HCT116 (cell line): ENCODE measurements around the gene ART5. TPM values are rescaled to one million over a fixed set of nuclear protein-coding genes. Genes with fewer than 3 reads are reported as not detected.
A peak's percentile ranks its signal among the peaks of the same experiment; 100 is the strongest.

ENCODE experiments used
- ATAC-seq: fragments of 200-7000 bp; cut with Tn5 transposase; 2 replicates; pipeline ENCODE4 v1.9.1; 2020; ENCODE audit warnings: mild to moderate bottlenecking, moderate library complexity
- BruUV-seq: library from RNA; stranded (reverse); fragments of 400-500 nt; replicated peaks from 2 replicates; lab custom pipeline; 2021; lab: Mats Ljungman, UMichigan
- CTCF ChIA-PET: fragments of 300-600 bp; sonication (Branson Sonifier 250); formaldehyde crosslinking; loops from one replicate; lab custom pipeline; 2021; ENCODE audit warnings: antibody characterized with exemption; lab: Charles Lee
- POLR2A ChIA-PET: fragments of 300-600, 350-600 bp; sonication (Branson Sonifier 250); formaldehyde crosslinking; loops from one replicate; lab custom pipeline; 2021; ENCODE audit warnings: antibody characterized with exemption; lab: Charles Lee
- RAD21 ChIA-PET, 2 experiments: fragments of 300-600 bp; sonication (Branson Sonifier 250); formaldehyde crosslinking; loops; one replicate each; lab custom pipeline; 2023; ENCODE audit warnings: low total read pairs in 2 of 2; ENCODE audit not compliant: uncharacterized antibody in 2 of 2, unreplicated experiment in 2 of 2, low non-redundant PET in 1 of 2; lab: Charles Lee
- DNase-seq: peaks from one replicate; pipeline ENCODE4 v3.0.0-alpha.2; 2010; ENCODE audit warnings: low read depth, low spot score
- H2AFZ ChIP-seq: fragments of 200-600 bp; shearing (Covaris generic), sonication (generic); 2 replicates; pipeline ENCODE4 v1.6.1; 2017; ENCODE audit warnings: low read depth, mixed run types, mixed read lengths, antibody characterized with exemption, low read length; ENCODE audit not compliant: poor library complexity, severe bottlenecking
- H3K27ac ChIP-seq: 2 replicates; pipeline ENCODE4 v1.5.1; 2012; ENCODE audit warnings: low read depth, low read length
- H3K27me3 ChIP-seq: fragments of 200-600 bp; sonication (generic); 2 replicates; pipeline ENCODE4 v1.6.1; 2016; ENCODE audit warnings: mixed run types, low read length, mixed read lengths; ENCODE audit not compliant: insufficient read depth
- H3K36me3 ChIP-seq, 2 experiments: fragments of 200-500 bp in 1 of 2; fragments of 200-600 bp in 1 of 2; sonication (Bioruptor generic) in 1 of 2; sonication (generic) in 1 of 2; 2 replicates each; pipeline versions ENCODE4 v1.5.1 to v1.6.1; 2014 to 2016; ENCODE audit warnings: low read length in 2 of 2, inconsistent platforms in 1 of 2, mixed read lengths in 1 of 2, mixed run types in 1 of 2; ENCODE audit not compliant: insufficient read depth in 2 of 2, control insufficient read depth in 1 of 2
- H3K4me1 ChIP-seq, 2 experiments: fragments of 200-600 bp in 1 of 2; sonication (generic) in 1 of 2; 2 replicates each; pipeline versions ENCODE4 v1.5.1 to v1.6.1; 2012 to 2017; ENCODE audit warnings: low read length in 2 of 2, inconsistent platforms in 1 of 2, mild to moderate bottlenecking in 1 of 2, mixed read lengths in 1 of 2, mixed run types in 1 of 2, moderate library complexity in 1 of 2; ENCODE audit not compliant: insufficient read depth in 2 of 2, control insufficient read depth in 1 of 2
- H3K4me2 ChIP-seq: fragments of 200-600 bp; sonication (generic); 2 replicates; pipeline ENCODE4 v1.6.1; 2017; ENCODE audit warnings: mixed run types, low read length, mixed read lengths
- H3K4me3 ChIP-seq, 2 experiments: fragments of 200-600 bp in 1 of 2; sonication (generic) in 1 of 2; replicated peaks in 1 of 2; 2 replicates each; pipeline ENCODE4 v1.5.1; 2011 to 2016; ENCODE audit warnings: low read length in 2 of 2, control low read depth in 1 of 2, low read depth in 1 of 2, mild to moderate bottlenecking in 1 of 2, mixed read lengths in 1 of 2, mixed run types in 1 of 2
- H3K79me2 ChIP-seq: fragments of 200-600 bp; sonication (generic); 2 replicates; pipeline ENCODE4 v1.6.1; 2017; ENCODE audit warnings: mild to moderate bottlenecking, mixed run types, low read length, moderate library complexity, mixed read lengths; ENCODE audit not compliant: insufficient read depth
- H3K9ac ChIP-seq: fragments of 200-600 bp; sonication (generic); 2 replicates; pipeline ENCODE4 v1.6.1; 2016; ENCODE audit warnings: low read length, mixed read lengths
- H3K9me2 ChIP-seq: fragments of 200-600 bp; sonication (generic), shearing (Covaris generic); 2 replicates; pipeline ENCODE4 v1.6.1; 2017; ENCODE audit warnings: mixed run types, mild to moderate bottlenecking, moderate library complexity; ENCODE audit not compliant: insufficient read depth
- H3K9me3 ChIP-seq, 2 experiments: fragments of 200-500 bp in 1 of 2; fragments of 200-600 bp in 1 of 2; sonication (Bioruptor generic) in 1 of 2; sonication (generic) in 1 of 2; 2 replicates each; pipeline ENCODE4 v1.6.1; 2014 to 2017; ENCODE audit warnings: low read length in 2 of 2, mixed read lengths in 2 of 2, inconsistent platforms in 1 of 2, low read depth in 1 of 2, mild to moderate bottlenecking in 1 of 2, mixed run types in 1 of 2, moderate library complexity in 1 of 2; ENCODE audit not compliant: control insufficient read depth in 1 of 2, insufficient read depth in 1 of 2
- H4K20me1 ChIP-seq: fragments of 200-600 bp; sonication (generic), shearing (Covaris generic); 2 replicates; pipeline ENCODE4 v1.6.1; 2017; ENCODE audit warnings: mixed run types, mild to moderate bottlenecking, moderate library complexity; ENCODE audit not compliant: insufficient read depth
- CEBPB ChIP-seq: IDR thresholded peaks from 2 replicates; pipeline ENCODE4 v1.6.1; 2012; ENCODE audit warnings: low read depth
- EGR1 ChIP-seq: IDR thresholded peaks from 2 replicates; pipeline ENCODE4 v1.6.1; 2012; ENCODE audit warnings: low read depth
- ELF1 ChIP-seq: IDR thresholded peaks from 2 replicates; pipeline ENCODE4 v1.6.1; 2012; ENCODE audit warnings: low read depth, borderline replicate concordance
- EZH2phosphoT487 ChIP-seq: fragments of 200-600 bp; IDR thresholded peaks from 2 replicates; pipeline ENCODE4 v1.6.1; 2018; ENCODE audit warnings: antibody characterized with exemption, borderline replicate concordance
- JUND ChIP-seq: IDR thresholded peaks from 2 replicates; pipeline ENCODE4 v1.6.1; 2012
- POLR2A ChIP-seq: IDR thresholded peaks from 2 replicates; pipeline ENCODE4 v1.7.0; 2011; ENCODE audit warnings: borderline replicate concordance; ENCODE audit not compliant: insufficient read depth, insufficient read length; ENCODE audit errors: extremely low read depth
- SP1 ChIP-seq: IDR thresholded peaks from 2 replicates; pipeline ENCODE4 v1.6.1; 2012; ENCODE audit warnings: low read depth
- TCF7L2 ChIP-seq: IDR thresholded peaks from 2 replicates; pipeline ENCODE4 v1.7.0; 2011; ENCODE audit warnings: borderline replicate concordance, inconsistent platforms; ENCODE audit not compliant: insufficient read depth, insufficient read length; ENCODE audit errors: extremely low read depth
- ZFX ChIP-seq: fragments of 450-650 bp; IDR thresholded peaks from 2 replicates; pipeline ENCODE4 v1.6.1; 2017
- ZNF274 ChIP-seq: fragments of 200-500 bp; sonication (Bioruptor generic); IDR thresholded peaks from 2 replicates; pipeline ENCODE4 v1.6.1; 2014; ENCODE audit warnings: mild to moderate bottlenecking, low read depth, low read length, inconsistent platforms
- intact Hi-C: fragments of 100-400 bp; cut with micrococcal nuclease; formaldehyde crosslinking; loops from 2 replicates; pipeline ENCODE4 v1.10.0; 2022
- total RNA-seq: library from RNA; stranded (reverse); gene quantifications from one replicate; pipeline ENCODE4 v1.2.1, GENCODE V29; 2021; ENCODE audit not compliant: unreplicated experiment
- TF ChIP-seq, protein P1 (sequence below): IDR thresholded peaks from 2 replicates; pipeline ENCODE4 v1.6.1; 2012; ENCODE audit warnings: low read depth
- TF ChIP-seq, protein P2 (sequence below): IDR thresholded peaks from 2 replicates; pipeline ENCODE4 v1.6.1; 2011; ENCODE audit warnings: mild to moderate bottlenecking, low read length, moderate library complexity; ENCODE audit not compliant: insufficient replicate concordance; ENCODE audit errors: extremely low read depth

Gene ART5
- total RNA-seq, 1 experiment from 2014 or later, result 5.6 TPM

DNA sequence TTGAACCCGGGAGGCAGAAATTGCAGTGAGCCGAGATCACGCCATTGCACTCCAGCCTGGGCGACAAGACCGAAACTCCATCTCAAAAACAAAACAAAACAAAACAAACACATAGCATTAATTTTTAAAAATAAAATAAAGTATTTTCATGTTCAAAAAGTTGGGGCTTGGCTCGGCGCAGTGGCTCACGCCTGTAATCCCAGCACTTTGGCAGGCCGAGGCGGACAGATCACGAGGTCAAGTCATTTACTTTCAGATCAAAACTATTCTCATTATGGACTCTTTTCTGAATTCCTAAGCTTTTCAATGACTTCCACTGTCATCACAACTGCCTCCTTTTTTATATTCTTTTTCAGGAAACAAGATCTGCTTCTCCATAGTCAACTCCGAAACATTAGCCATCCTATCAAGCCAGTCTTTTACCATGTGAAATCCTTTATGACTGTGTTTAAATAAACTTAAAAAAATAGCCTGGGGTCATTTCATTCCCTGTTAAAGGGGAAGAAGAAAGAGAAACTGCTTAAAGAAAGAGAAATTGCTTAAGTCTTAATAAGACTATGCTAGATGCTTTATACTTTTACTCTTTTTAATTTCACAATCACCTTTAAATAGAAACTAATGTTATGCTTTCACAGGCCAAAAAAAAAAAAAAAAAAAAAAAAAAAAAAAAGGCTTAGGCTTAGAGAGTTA lies 42.5 kb upstream of the ART5 start:
- Histone ChIP-seq H3K9me2 (no peaks in the 10 kb centered on the region), H3K9me3 (no peaks in the 10 kb centered on the region), H3K27ac (no peak overlapping the region), H3K4me2 (no peak overlapping the region), H2AFZ (no peak overlapping the region), H4K20me1 (no peaks in the 10 kb centered on the region), H3K36me3 (peaks cover 64 to 66% of the 10 kb centered on the region in 2 experiments), H3K9ac (no peak overlapping the region), H3K27me3 (no peaks in the 10 kb centered on the region), H3K4me1 (no peaks in the 10 kb centered on the region), H3K79me2 (peaks cover 10% of the 10 kb centered on the region; the same call in 1 of the 2 replicates), H3K4me3 (no peak overlapping the region)
- POLR2A ChIA-PET, result no interaction called here
- TSS peak; percentile 31 for BruUV-seq
- ATAC-seq (no peak), DNase-seq (no peak)
- CTCF ChIA-PET, result no interaction called here
- intact Hi-C loops, result no loop called here
- RAD21 ChIA-PET, result no interaction called here
- TF ChIP-seq ZFX (no peak), ZNF274 (no peak), EZH2phosphoT487 (no peak), EGR1 (no peak), SP1 (no peak), POLR2A (no peak), JUND (no peak), ELF1 (no peak), TCF7L2 (no peak), CEBPB (no peak)
- TF ChIP-seq, protein P1, sequence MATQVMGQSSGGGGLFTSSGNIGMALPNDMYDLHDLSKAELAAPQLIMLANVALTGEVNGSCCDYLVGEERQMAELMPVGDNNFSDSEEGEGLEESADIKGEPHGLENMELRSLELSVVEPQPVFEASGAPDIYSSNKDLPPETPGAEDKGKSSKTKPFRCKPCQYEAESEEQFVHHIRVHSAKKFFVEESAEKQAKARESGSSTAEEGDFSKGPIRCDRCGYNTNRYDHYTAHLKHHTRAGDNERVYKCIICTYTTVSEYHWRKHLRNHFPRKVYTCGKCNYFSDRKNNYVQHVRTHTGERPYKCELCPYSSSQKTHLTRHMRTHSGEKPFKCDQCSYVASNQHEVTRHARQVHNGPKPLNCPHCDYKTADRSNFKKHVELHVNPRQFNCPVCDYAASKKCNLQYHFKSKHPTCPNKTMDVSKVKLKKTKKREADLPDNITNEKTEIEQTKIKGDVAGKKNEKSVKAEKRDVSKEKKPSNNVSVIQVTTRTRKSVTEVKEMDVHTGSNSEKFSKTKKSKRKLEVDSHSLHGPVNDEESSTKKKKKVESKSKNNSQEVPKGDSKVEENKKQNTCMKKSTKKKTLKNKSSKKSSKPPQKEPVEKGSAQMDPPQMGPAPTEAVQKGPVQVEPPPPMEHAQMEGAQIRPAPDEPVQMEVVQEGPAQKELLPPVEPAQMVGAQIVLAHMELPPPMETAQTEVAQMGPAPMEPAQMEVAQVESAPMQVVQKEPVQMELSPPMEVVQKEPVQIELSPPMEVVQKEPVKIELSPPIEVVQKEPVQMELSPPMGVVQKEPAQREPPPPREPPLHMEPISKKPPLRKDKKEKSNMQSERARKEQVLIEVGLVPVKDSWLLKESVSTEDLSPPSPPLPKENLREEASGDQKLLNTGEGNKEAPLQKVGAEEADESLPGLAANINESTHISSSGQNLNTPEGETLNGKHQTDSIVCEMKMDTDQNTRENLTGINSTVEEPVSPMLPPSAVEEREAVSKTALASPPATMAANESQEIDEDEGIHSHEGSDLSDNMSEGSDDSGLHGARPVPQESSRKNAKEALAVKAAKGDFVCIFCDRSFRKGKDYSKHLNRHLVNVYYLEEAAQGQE, result no peak
- TF ChIP-seq, protein P2, sequence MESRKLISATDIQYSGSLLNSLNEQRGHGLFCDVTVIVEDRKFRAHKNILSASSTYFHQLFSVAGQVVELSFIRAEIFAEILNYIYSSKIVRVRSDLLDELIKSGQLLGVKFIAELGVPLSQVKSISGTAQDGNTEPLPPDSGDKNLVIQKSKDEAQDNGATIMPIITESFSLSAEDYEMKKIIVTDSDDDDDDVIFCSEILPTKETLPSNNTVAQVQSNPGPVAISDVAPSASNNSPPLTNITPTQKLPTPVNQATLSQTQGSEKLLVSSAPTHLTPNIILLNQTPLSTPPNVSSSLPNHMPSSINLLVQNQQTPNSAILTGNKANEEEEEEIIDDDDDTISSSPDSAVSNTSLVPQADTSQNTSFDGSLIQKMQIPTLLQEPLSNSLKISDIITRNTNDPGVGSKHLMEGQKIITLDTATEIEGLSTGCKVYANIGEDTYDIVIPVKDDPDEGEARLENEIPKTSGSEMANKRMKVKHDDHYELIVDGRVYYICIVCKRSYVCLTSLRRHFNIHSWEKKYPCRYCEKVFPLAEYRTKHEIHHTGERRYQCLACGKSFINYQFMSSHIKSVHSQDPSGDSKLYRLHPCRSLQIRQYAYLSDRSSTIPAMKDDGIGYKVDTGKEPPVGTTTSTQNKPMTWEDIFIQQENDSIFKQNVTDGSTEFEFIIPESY, result no peak
